H1 (cell line): ENCODE results near the gene SHISAL1. TPM values are rescaled to one million over a fixed set of nuclear protein-coding genes. Genes with fewer than 3 reads are reported as not detected.

Source experiments
- CBX8 ChIP-seq: fragments of 300-800, 300-1000 bp; sonication (generic); IDR thresholded peaks from 2 replicates; pipeline ENCODE4 v1.7.1; 2016; ENCODE audit warnings: low read depth, low read length, borderline replicate concordance
- FOSL1 ChIP-seq: IDR thresholded peaks from 2 replicates; pipeline ENCODE4 v1.6.1; 2011; ENCODE audit warnings: mild to moderate bottlenecking, low read depth, low read length, moderate library complexity; ENCODE audit not compliant: insufficient read depth
- polyA plus RNA-seq, 7 experiments: library from polyadenylated mRNA; depleted of rRNA in 3 of 7; stranded (reverse) in 5 of 7; unstranded in 2 of 7; fragments of >200 nt in 5 of 7; fragments of 200-250 nt in 2 of 7; gene quantifications; 1 replicate in 5 of 7; 2 replicates in 1 of 7; 4 replicates in 1 of 7; pipeline versions ENCODE4 v1.2.1 to v1.2.3, GENCODE V29; 2011 to 2013; ENCODE audit warnings: missing spikeins in 2 of 7, mixed read lengths in 2 of 7
- total RNA-seq: library from RNA; stranded (reverse); fragmentation: NEBNext Ultra II Directional; extraction: Animal tissue kit (Norgen Biotek cat#: 25700); gene quantifications from 2 replicates; pipeline ENCODE4 v1.2.1, GENCODE V29; 2021
- TF ChIP-seq, protein P1 (sequence below): IDR thresholded peaks from 2 replicates; pipeline ENCODE4 v1.6.1; 2012; ENCODE audit warnings: inconsistent platforms

SHISAL1 gene
- total and polyA plus RNA-seq, 2 of the 8 experiments (the other 6 are each of a cell fraction or from before 2014, with no cell fraction given): 3.7 to 5.8 TPM

DNA sequence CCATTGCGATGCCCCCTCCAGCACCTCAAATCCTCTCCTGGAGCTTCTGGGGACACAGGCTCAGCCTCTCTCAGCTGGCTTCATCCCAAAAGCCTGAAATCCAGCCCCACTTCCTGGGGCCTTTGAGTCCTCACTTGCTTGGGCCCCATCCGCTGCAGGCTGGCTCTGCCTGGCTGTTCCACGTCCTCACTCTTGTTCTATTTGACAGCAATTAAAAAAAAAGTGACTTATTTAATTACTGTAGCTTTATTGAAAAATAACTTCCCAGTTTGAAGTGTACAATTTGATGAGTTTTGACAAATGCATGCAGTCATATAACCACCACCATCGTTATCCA lies 104.8 kb downstream of the SHISAL1 start (continued):
- TF ChIP-seq, protein P1, sequence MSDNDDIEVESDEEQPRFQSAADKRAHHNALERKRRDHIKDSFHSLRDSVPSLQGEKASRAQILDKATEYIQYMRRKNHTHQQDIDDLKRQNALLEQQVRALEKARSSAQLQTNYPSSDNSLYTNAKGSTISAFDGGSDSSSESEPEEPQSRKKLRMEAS: no peak
- TF ChIP-seq FOSL1 (no peak), CBX8 (no peak)
